ENCODE data around the gene SLC6A13. TPM values are rescaled to one million over a fixed set of nuclear protein-coding genes. Genes with fewer than 3 reads are reported as not detected.
"Not testable (repeated sequence)": the region's sequence is repeated elsewhere in the genome, so short reads cannot be mapped to it uniquely, and the experiment has no call there.

SLC6A13 gene
- total RNA-seq (2014; rRNA removed; shearing (Covaris generic)) = not detected in 2 replicates

- in situ Hi-C loops (cut with HindIII; ENCODE audit: low sequenced_read_pairs) = no loop called here
- no peak for DNase-seq (ENCODE audit: low spot score)
Measured at GRCh38 chr12:262817-263216, at the start of gene SLC6A13. Gene SLC6A13, minus strand, starts transcription at chr12:262836. Its CDS starts 2,784 bp downstream, at chr12:260052.

- DNase-seq (ENCODE audit: low spot score) = no peak
- in situ Hi-C loops (cut with HindIII; ENCODE audit: low sequenced_read_pairs) = no loop called here
Measured at GRCh38 chr12:308511-308910, 45.9 kb upstream of the SLC6A13 start.

GRCh38 chr12:307406-307805 lies 44.8 kb upstream of the SLC6A13 start:
- in situ Hi-C loops (cut with HindIII; ENCODE audit: low sequenced_read_pairs) = no loop called here
- peak; percentile 91 for DNase-seq (ENCODE audit: low spot score)

GRCh38 chr12:304805-305204 lies 42.2 kb upstream of the SLC6A13 start:
- DNase-seq (ENCODE audit: low spot score) = no peak
- in situ Hi-C loops (cut with HindIII; ENCODE audit: low sequenced_read_pairs) = no loop called here

DNA sequence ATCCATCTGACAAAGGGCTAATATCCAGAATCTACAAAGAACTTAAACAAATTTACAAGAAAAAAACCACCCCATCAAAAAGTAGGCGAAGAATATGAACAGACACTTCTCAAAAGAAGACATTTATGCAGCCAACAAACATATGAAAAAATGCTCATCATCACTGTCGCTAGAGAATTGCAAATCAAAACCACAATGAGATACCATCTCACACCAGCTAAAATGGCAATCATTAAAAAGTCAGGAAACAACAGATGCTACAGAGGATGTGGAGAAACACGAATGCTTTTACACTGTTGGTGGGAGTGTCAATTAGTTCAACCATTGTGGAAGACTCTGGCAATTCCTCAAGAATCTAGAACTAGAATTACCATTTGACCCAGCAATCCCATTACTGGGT lies 40.1 kb upstream of the SLC6A13 start:
- DNase-seq (ENCODE audit: low spot score); in situ Hi-C loops (cut with HindIII; ENCODE audit: low sequenced_read_pairs): not testable (repeated sequence)

DNA sequence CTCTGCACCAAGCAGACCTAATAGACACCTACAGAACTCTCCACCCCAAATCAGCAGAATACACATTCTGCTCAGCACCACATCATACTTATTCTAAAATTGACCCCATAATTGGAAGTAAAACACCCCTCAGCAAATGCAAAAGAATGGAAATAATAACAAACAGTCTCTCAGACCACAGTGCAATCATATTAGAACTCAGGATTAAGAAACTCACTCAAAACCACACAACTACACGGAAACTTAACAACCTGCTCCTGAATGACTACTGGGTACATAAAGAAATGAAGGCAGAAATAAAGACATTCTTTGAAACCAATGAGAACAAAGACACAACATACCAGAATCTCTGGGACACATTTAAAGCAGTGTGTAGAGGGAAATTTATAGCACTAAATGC lies 37.5 kb upstream of the SLC6A13 start:
- not testable (repeated sequence) for DNase-seq (ENCODE audit: low spot score)

GRCh38 chr12:299511-299910 lies 36.9 kb upstream of the SLC6A13 start:
- in situ Hi-C loops (cut with HindIII; ENCODE audit: low sequenced_read_pairs); DNase-seq (ENCODE audit: low spot score): not testable (repeated sequence)

More for the DNA sequence above, 37.5 kb upstream of the SLC6A13 start:
- in situ Hi-C loops (cut with HindIII; ENCODE audit: low sequenced_read_pairs) = not testable (repeated sequence)

- in situ Hi-C loops (cut with HindIII; ENCODE audit: low sequenced_read_pairs); DNase-seq (ENCODE audit: low spot score): not testable (repeated sequence)
Measured at GRCh38 chr12:298059-298458, 35.4 kb upstream of the SLC6A13 start.

DNA sequence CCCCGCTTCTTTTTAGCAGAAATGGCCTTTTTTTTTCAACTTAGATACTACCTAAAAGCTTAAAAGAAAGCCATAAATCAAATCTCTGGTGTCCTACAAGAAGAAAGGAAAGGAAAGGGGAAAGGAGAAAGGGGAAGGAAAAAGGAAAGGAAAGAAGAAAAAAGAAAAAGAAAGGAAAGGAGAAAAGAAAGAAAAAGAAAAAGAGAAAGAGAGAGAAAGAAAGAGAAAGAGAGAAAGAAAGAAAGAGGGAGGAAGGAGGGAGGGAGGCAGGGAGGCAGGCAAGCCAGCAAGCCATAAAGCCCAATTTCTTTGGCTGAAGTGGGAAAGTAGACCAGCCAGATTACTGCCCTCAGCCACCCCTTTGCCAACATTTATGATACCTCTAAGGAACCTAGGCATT lies 32.5 kb upstream of the SLC6A13 start:
- in situ Hi-C loops (cut with HindIII; ENCODE audit: low sequenced_read_pairs) = no loop called here

DNA sequence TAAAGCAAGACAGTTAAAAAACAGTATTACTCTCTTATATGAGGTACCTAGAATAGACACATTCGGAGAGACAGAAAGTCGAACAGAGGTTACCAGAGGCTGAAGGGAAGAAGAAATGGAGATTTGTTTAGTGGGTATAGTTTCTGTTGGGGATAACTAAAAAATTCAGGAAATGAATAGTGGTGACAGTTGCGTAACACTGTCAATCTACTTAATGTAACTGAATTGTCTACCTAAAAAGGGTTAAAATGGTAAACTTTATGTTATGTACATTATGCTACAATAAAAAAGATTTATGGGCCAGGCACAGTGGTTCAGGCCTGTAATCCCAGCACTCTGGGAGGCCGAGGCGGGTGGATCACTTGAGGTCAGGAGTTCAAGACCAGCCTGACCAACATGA lies 30.6 kb upstream of the SLC6A13 start:
- no peak for DNase-seq (ENCODE audit: low spot score)
- in situ Hi-C loops (cut with HindIII; ENCODE audit: low sequenced_read_pairs) = no loop called here

More for the DNA sequence above, 32.5 kb upstream of the SLC6A13 start:
- no peak for DNase-seq (ENCODE audit: low spot score)

DNA sequence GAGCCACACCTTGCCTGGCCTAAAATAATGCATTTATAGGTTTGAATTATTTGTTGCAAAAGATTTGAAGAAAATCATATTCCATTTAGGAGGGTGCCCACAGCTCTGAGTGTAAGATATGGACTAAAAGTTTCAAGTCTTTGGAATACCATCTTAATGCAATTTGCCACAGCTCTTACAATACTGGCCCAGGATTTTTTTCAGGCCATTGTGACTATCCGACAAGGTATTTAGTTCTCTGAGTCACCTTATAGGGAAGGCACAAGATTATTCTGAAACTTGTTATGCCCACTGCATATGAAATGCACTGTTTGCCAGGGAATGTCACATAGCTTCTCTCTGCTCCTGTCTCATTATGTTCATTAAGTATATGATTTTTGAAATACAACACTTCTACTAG lies 29.6 kb upstream of the SLC6A13 start:
- no peak for DNase-seq (ENCODE audit: low spot score)
- in situ Hi-C loops (cut with HindIII; ENCODE audit: low sequenced_read_pairs) = no loop called here

- in situ Hi-C loops (cut with HindIII; ENCODE audit: low sequenced_read_pairs) = no loop called here
- no peak for DNase-seq (ENCODE audit: low spot score)
Measured at GRCh38 chr12:291153-291723, 28.6 kb upstream of the SLC6A13 start.

- DNase-seq (ENCODE audit: low spot score) = peak; percentile 97
- in situ Hi-C loops (cut with HindIII; ENCODE audit: low sequenced_read_pairs) = no loop called here
Measured at GRCh38 chr12:288687-289086, 26.1 kb upstream of the SLC6A13 start.

- DNase-seq (ENCODE audit: low spot score) = no peak
- in situ Hi-C loops (cut with HindIII; ENCODE audit: low sequenced_read_pairs) = no loop called here
Measured at GRCh38 chr12:286531-287300, 24.1 kb upstream of the SLC6A13 start.

- DNase-seq (ENCODE audit: low spot score) = no peak
- in situ Hi-C loops (cut with HindIII; ENCODE audit: low sequenced_read_pairs) = no loop called here
Measured at GRCh38 chr12:278046-278445, 15.4 kb upstream of the SLC6A13 start.

DNA sequence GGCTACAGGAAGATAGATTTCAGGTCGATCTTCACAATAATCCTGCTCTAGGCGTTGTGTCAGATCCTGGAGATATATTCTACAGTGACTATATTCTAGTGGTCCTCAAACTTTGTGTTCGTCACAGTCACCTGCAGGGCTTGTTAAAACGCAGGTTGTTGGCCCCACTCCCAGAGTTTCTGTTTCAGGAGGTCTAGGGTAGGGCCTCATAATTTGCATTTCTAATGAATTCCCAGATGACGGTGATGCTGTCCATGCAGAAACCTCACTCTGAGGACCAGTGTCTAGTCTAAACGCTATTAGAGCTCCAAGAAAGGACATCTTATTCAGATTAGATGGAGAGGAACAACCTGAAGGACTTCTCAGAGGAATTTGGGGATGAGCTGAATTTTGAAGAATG lies 13.2 kb upstream of the SLC6A13 start:
- in situ Hi-C loops (cut with HindIII; ENCODE audit: low sequenced_read_pairs) = no loop called here
- no peak for DNase-seq (ENCODE audit: low spot score)

GRCh38 chr12:273382-273781 lies 10.7 kb upstream of the SLC6A13 start:
- no peak for DNase-seq (ENCODE audit: low spot score)
- in situ Hi-C loops (cut with HindIII; ENCODE audit: low sequenced_read_pairs) = no loop called here

- in situ Hi-C loops (cut with HindIII; ENCODE audit: low sequenced_read_pairs) = no loop called here
- no peak for DNase-seq (ENCODE audit: low spot score)
Measured at GRCh38 chr12:272942-273341, 10.3 kb upstream of the SLC6A13 start.

DNA sequence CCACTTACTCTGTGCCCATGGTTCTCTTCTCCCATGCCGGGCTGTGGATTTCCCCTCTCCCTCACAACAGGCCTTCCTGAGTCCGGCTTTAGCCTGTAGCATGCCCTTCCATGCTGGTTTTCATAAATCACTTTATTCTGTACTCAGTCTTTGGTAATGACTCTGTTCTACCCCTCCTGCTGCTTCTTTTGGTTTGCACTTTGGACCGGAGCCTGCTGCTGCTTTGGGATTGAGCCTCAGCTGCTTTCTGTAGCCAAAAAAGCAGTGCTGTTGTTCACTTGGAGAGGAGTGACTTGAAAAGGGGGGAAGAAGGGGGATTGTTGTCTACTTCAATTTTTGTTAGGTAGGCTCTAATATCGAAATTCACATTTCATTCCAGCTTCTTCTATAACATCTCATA lies 8.5 kb upstream of the SLC6A13 start:
- in situ Hi-C loops (cut with HindIII; ENCODE audit: low sequenced_read_pairs) = no loop called here
- DNase-seq (ENCODE audit: low spot score) = peak; percentile 85

GRCh38 chr12:269191-269590 lies 6.6 kb upstream of the SLC6A13 start:
- in situ Hi-C loops (cut with HindIII; ENCODE audit: low sequenced_read_pairs) = no loop called here
- peak; percentile 70 for DNase-seq (ENCODE audit: low spot score)

- peak; percentile 42 for DNase-seq (ENCODE audit: low spot score)
- in situ Hi-C loops (cut with HindIII; ENCODE audit: low sequenced_read_pairs) = no loop called here
Measured at GRCh38 chr12:268483-268840, 5.8 kb upstream of the SLC6A13 start.

Measured in G401 (cell line).